ENCODE measurements around the gene IFNG-AS1.
A peak's percentile ranks its signal among the peaks of the same experiment; 100 is the strongest.

Gene IFNG-AS1

GRCh38 chr12:68040450-68041075 lies 51.3 kb downstream of the IFNG-AS1 start:
- peak; percentile 65 for DNase-seq

DNA sequence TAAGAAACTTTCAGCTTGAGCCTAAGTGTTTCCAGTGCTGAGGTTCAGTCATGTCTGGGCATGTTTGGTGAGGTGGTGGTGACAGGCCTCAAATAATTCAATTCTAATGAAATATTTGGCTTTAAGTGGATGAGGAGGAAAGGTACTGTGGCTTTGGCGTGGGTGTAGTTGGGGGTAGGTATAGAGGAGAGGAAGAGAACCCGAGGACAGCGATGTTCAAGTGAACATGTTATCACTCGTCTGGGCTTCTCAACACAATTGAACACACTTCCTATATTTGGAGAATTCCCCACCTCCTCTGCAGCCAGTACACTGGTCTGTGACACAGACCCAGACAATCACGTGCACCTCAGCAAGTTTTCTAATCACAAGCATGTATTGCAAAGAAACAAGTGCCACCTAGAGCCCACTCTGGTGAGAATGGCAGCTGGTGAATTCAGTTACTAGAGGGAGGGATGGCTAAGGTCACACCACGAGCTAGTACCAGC lies 53.0 kb downstream of the IFNG-AS1 start:
- DNase-seq = no peak

- DNase-seq = no peak
Observed at GRCh38 chr12:68043435-68043834, 54.2 kb downstream of the IFNG-AS1 start.

GRCh38 chr12:68048648-68049297 lies 59.5 kb downstream of the IFNG-AS1 start:
- no peak for DNase-seq

GRCh38 chr12:68056300-68056699 lies 67.1 kb downstream of the IFNG-AS1 start:
- no peak for DNase-seq

DNA sequence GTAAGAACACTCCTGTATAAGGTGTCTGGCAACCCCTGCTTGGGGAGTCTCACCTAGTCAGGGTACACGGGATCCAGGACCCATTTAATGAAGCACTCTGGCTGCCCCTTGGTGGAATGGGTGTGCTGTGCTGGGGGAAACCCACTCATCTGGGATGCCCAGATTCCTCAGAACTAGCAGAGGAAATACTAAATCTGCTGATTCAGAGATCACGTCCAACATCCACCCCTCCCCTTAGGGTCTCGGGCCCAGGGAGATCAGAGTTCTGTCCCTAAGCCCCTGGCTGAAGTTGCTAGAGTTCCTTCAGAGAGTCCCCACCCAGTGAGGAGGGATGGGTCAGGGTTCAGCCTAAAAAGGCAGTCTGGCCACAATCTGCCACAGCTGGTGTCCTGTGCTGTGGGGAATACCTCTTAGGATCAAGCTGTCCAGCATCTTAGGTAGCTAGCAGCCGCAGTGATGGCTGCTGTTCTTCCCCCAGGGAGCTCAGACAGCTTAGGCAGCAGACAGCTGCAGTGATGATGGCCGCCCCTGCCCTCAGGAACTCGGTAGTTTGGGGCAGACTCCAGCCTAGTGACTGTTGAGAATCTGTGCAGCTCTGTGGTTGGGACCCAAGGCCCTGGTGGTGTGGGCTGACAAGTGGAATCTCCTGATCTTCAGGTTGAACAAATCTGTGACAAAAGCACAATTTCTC lies 74.8 kb downstream of the IFNG-AS1 start:
- no peak for DNase-seq

- DNase-seq = no peak
Observed at GRCh38 chr12:68065163-68065562, 75.9 kb downstream of the IFNG-AS1 start.

DNA sequence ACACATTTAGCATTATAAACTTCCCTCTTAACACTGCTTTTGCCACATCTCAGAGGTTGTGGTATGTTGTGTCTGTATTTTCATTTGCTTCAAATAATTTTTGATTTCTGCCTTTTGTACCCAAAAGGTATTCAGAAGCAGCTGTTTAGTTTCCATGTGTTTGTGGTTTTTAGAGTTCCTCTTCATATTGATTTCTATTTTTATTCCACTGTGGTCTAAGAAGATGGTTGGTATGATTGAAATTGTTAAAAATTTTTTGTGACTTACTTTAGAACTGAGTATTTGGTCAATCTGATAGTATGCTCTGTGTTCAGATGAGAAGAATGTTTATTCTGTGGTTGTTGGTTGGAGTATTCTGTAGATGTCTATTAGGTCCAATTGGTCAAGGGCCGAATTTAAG lies 76.4 kb downstream of the IFNG-AS1 start:
- DNase-seq = no peak

DNA sequence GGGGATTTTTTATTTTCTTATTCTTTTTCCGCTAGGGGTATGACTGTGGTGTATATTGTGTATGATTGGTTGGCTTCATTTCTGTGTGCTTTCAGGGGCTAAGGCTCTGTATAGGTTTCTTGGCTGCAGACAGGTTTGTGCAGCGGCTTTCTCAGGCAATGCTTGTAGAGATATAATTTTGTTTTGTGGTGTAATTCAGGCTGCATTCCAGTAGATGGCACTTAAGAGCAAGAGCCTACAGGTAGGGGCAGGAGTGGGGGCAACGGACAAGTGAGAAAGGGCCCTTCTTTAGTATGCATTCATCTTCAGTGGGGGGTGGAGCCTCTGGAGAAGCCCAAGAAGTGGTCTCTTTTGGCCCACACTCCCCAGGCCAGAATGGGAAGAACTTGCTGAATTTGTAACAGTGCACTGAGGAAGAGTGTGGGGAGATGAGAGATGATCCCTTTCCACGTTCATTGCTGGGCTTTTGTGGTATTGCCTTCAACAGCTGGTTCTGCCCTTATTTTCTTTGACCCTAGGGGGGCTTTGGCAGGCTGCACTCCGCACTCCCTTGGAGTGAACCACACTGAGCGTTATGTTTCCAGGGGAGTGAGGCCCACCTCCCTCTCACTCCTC lies 78.6 kb downstream of the IFNG-AS1 start:
- DNase-seq = no peak

GRCh38 chr12:68069275-68069674 lies 80.0 kb downstream of the IFNG-AS1 start:
- no peak for DNase-seq

All from NCI-H1092 (cell line).